ENCODE data around the gene EXOC4.

DNA sequence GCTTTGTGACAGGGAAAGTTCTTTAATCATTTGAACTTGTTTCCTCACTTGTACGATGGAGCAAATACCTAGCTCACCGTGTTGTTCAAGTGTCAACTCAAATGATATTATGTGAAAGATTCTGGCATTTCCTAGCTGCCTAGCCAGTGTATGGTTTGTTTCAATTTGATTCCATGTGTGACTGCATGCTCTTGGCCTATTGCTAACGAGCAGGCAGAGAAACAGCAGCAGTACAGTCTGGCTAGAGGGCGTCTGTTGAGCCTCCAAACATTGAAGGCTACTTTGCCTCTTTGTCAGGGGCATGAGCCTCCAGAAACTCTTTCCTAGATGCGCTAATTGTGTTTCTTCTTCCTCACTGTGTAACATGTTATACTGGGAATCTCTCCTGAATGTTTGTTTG is 417.4 kb downstream of the EXOC4 start:
- TF ChIP-seq POLR2A (IDR thresholded peaks at IDR 0.05): no peak
- TF ChIP-seq, protein P1, sequence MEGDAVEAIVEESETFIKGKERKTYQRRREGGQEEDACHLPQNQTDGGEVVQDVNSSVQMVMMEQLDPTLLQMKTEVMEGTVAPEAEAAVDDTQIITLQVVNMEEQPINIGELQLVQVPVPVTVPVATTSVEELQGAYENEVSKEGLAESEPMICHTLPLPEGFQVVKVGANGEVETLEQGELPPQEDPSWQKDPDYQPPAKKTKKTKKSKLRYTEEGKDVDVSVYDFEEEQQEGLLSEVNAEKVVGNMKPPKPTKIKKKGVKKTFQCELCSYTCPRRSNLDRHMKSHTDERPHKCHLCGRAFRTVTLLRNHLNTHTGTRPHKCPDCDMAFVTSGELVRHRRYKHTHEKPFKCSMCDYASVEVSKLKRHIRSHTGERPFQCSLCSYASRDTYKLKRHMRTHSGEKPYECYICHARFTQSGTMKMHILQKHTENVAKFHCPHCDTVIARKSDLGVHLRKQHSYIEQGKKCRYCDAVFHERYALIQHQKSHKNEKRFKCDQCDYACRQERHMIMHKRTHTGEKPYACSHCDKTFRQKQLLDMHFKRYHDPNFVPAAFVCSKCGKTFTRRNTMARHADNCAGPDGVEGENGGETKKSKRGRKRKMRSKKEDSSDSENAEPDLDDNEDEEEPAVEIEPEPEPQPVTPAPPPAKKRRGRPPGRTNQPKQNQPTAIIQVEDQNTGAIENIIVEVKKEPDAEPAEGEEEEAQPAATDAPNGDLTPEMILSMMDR (IDR thresholded peaks at IDR 0.05): no peak
- no peak for TF ChIP-seq POLR2AphosphoS5 (IDR thresholded peaks at IDR 0.05)
- no peak for TF ChIP-seq EP300 (IDR thresholded peaks at IDR 0.05)

Data from sigmoid colon (tissue), 4 donors.